ENCODE results near the gene MTOR. TPM values are rescaled to one million over a fixed set of nuclear protein-coding genes. Genes with fewer than 3 reads are reported as not detected.

The MTOR gene
- total RNA-seq, 1 donor from 2014 or later, result 32.3 TPM

DNA sequence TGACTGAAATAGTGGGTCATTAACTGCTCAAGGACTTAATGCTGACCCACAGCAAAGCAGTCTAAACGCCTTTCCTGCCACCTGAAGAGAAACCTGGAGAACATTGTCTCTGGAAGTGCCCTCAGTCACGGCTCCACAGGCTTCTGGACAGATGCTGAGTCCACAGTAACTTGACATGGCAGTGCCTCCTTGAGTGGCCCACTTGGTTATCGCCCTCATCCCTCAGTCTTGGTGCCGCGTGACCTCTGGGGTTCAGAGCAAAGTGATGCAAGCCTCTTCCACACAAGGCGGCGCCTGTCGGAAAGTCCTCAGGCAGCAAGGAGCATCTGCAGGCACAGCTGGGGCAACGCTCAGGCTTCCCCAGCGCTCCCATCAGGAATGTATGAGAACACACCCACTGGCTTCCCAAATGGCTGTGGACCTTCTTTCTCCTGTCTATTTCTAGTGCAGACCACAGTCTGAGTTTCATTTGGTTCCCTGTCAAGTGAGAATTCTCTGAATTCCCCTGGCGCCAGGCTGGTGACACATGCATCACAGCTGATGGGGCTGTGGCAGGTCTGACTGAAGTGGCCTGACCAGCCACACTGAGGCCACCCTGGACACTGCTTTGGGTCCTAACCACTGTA lies 86.2 kb downstream of the MTOR start:
- ATAC-seq (peak; percentile 79), DNase-seq (no peak)
- Histone ChIP-seq H3K27ac (peak overlapping the region; percentile 18), H3K4me1 (peaks cover 7% of the 10 kb centered on the region), H3K4me3 (no peak overlapping the region), H3K36me3 (no peaks in the 10 kb centered on the region), H3K9me3 (no peaks in the 10 kb centered on the region), H3K27me3 (no peaks in the 10 kb centered on the region)
- TF ChIP-seq, protein P1, sequence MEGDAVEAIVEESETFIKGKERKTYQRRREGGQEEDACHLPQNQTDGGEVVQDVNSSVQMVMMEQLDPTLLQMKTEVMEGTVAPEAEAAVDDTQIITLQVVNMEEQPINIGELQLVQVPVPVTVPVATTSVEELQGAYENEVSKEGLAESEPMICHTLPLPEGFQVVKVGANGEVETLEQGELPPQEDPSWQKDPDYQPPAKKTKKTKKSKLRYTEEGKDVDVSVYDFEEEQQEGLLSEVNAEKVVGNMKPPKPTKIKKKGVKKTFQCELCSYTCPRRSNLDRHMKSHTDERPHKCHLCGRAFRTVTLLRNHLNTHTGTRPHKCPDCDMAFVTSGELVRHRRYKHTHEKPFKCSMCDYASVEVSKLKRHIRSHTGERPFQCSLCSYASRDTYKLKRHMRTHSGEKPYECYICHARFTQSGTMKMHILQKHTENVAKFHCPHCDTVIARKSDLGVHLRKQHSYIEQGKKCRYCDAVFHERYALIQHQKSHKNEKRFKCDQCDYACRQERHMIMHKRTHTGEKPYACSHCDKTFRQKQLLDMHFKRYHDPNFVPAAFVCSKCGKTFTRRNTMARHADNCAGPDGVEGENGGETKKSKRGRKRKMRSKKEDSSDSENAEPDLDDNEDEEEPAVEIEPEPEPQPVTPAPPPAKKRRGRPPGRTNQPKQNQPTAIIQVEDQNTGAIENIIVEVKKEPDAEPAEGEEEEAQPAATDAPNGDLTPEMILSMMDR (IDR thresholded peaks at IDR 0.05), result no peak
- intact Hi-C loops (cut with DNase I), result no loop called here

DNA sequence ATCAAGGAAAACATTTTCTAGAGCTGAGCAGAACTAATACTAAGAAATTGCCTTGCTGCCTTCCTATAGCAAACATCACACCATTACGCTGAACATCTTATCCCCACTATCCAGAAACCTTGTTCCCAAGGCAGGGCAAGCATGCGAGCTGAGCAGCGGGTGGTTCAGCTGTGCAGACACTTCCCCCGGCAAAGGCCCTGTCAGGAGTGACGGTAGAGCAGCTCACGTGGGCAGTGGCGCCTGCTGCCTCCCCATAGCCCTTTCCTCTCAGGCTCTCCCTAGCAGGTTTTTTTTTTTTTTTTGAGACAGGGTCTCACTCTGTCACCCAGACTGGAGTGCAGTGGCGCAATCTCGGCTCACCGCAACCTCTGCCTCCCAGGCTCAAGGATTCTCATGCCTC lies 86.9 kb downstream of the MTOR start:
- TF ChIP-seq, protein P1 (IDR thresholded peaks at IDR 0.05), result no peak
- Histone ChIP-seq H3K27ac (no peak overlapping the region), H3K9me3 (no peaks in the 10 kb centered on the region), H3K36me3 (no peaks in the 10 kb centered on the region), H3K27me3 (no peaks in the 10 kb centered on the region), H3K4me3 (no peak overlapping the region), H3K4me1 (peaks cover 7% of the 10 kb centered on the region)
- DNase-seq, result no peak
- no peak for ATAC-seq
- intact Hi-C loops (cut with DNase I), result no loop called here

DNA sequence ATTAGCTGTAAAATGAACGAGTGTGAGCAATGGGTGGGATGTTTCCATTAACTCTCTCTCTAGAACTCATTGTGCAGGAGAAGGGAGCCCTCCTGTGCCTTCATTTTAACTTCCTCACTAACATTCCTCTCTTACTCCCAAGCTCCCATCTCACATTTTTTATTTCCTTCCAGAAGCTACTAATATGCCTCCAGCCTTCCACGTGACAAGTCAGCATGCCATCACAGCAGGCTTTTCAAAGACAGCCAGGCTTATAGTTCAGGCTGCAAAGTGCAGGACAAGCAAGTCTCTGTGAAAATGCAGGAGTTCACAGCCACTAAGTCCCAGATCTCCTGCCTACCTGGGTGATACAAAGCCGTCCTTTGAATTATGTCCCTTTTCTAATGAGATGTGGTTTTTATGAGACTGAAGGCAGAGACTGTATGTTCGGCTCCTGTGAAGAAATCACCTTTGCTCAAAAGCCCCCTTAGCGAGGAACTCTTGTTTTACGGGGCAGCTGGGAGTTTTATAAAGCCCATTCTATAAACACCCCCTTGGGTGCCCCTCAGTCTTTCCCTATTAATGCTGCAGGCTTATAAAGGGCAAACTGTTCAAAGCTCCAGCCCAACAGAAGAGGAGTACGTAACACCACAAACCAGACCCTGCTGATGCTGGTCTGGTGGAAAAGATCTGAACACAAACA lies 87.9 kb downstream of the MTOR start:
- intact Hi-C loops (cut with DNase I), result no loop called here
- TF ChIP-seq, protein P1 (IDR thresholded peaks at IDR 0.05), result no peak
- no peak overlapping the region for H3K4me3 ChIP-seq
- ATAC-seq (no peak), DNase-seq (no peak)
- no peak overlapping the region for H3K27ac ChIP-seq
- peaks cover 7% of the 10 kb centered on the region for H3K4me1 ChIP-seq
- H3K27me3 ChIP-seq, result no peaks in the 10 kb centered on the region
- no peaks in the 10 kb centered on the region for H3K36me3 ChIP-seq
- H3K9me3 ChIP-seq, result no peaks in the 10 kb centered on the region

DNA sequence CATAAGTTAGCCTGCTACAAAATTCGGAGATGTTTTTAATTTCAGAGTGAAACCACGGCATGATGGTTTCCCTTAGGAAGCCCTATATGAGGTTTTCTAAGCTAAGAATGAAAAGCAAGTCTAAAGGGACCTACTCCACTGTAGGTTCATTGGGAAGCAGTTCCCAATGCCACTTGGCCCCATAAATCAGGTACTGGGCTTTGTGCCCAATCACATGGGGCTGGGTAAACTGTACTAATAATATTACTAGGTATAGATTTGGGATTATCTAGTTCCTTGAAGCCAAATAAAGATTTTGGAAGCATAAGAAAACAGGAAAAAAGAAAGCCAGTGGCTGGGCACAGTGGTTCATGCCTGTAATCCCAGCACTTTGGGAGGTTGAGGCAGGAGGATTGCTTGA lies 92.2 kb downstream of the MTOR start:
- H3K4me3 ChIP-seq, result no peak overlapping the region
- DNase-seq, result no peak
- TF ChIP-seq, protein P1 (IDR thresholded peaks at IDR 0.05), result no peak
- ATAC-seq, result no peak
- no peaks in the 10 kb centered on the region for H3K27me3 ChIP-seq
- intact Hi-C loops (cut with DNase I), result no loop called here
- H3K27ac ChIP-seq, result no peak overlapping the region
- no peaks in the 10 kb centered on the region for H3K4me1 ChIP-seq
- H3K9me3 ChIP-seq, result no peaks in the 10 kb centered on the region
- H3K36me3 ChIP-seq, result peaks cover 8% of the 10 kb centered on the region

DNA sequence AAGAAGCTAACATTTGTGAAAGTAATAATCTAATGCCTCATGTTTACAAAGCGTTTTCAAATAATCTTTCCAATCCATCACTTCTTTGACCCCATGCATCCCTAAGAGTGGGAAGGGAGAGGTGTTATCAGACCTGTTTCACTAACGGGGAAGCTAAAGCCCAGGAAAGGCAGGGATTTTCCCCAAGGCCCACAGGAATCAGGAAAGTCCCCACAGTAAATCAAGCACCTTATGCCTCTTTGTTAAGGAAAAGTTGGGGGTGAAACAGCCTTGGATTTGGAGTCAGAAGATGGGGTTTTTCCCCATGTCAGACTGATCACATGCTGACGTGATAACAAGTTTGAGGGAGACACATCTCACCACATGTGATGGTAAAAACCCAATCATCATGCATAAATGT lies 93.1 kb downstream of the MTOR start:
- H3K9me3 ChIP-seq, result no peaks in the 10 kb centered on the region
- no peak for DNase-seq
- intact Hi-C loops (cut with DNase I), result no loop called here
- H3K27ac ChIP-seq, result no peak overlapping the region
- no peak for ATAC-seq
- H3K36me3 ChIP-seq, result peaks cover 8% of the 10 kb centered on the region
- no peaks in the 10 kb centered on the region for H3K27me3 ChIP-seq
- TF ChIP-seq, protein P1 (IDR thresholded peaks at IDR 0.05), result no peak
- H3K4me3 ChIP-seq, result no peak overlapping the region
- no peaks in the 10 kb centered on the region for H3K4me1 ChIP-seq
